ENCODE data around the gene NEBL.

Gene NEBL

DNA sequence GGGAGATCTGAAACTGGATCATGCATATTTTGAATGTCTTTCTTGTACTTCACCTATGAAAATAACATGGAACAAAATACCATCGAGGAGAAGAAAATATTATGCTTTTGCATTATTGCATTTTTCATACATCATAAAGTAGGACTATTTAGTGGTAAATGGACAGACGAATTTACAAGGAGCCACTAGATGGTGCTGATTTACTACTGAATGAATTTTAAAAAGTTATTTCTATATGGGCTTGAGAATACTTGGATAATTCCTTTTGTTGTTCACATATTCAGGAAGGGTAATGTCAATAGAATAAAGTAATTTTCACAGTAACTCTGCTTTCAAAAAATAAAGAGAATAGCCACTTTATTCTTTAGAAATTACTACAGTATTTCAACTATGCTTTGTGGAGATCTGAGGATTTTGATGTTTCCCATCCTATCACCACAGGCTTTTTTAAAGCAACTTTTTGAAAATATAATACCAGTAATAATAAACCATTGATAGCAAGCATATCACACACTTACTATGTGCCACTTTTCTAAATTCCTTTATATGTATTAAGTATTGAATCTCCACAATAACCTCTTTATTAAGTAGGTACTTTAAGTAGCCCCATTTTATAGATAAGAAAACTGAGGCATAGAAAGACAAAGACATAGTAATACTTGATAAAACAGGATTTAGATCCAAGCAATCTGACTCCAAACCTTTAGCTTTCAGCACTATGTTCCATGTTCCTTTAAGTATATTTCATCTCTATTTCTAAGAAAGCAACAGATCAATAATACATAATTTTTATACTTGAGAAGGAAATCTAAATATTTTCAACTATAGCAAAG, 38.6 kb downstream of the NEBL start:
- DNase-seq: no peak

DNA sequence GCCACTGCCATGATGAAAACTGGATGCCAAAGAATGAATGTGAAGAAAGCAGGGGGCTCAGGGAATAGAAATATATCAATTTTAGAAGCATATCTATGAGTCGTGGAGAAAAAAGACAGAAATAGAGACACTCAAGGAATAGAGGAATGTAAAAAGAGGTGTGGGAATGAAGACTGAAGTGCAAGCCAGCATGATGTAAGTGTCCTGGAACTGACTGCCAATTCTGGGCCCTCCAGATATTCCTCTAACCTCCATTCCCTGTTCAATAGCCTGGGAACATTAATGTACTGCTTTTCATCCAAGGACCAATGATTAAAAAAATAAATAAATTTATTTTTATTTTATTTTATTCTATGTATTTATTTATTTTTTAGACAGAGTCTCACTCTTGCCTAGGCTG, 40.6 kb downstream of the NEBL start:
- no peak for DNase-seq

- no peak for DNase-seq
These were observed 41.6 kb downstream of the NEBL start for GRCh38 chr10:20855398-20856038.

- no peak for DNase-seq
These were observed 43.8 kb downstream of the NEBL start for GRCh38 chr10:20853276-20853675.

GRCh38 chr10:20852303-20852702, 44.8 kb downstream of the NEBL start:
- no peak for DNase-seq

DNA sequence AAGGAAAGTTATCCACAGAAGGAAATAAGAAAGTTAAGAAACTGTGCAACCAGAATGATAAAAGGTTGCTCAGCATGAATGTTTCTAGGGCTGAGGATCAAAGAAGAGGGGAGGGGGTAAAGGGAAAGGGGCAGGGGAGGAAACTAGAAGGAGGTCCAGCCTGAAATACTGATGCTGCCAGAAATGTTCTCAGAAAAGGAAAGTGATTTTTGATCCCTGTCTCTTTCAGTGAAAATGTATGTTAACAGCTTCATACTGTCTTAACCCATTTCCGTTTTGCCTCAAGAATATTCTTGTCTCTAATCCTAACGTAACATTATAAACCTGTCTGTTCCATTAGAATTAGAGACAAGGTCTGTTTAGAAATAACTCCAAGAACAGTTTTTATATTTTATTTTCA, 49.6 kb downstream of the NEBL start:
- no peak for DNase-seq

DNA sequence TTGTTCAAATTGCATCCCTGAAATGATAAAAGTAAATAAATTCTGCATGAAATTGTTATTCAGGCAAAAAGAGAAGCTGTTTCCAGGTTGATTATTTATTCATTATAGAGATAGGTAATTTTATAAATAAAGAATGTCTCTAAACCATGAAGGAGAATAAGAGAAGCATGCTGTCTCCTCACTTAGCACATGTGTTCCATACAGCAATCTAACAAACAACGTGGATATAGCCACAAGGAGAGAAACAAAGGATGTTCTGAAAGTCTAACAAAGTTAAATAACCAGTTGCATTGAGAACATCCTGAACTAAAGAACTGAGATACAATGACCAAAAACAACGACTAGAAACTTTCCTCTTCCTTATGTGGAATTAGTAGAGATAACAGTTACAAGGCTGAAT, 50.8 kb downstream of the NEBL start:
- DNase-seq: no peak

DNA sequence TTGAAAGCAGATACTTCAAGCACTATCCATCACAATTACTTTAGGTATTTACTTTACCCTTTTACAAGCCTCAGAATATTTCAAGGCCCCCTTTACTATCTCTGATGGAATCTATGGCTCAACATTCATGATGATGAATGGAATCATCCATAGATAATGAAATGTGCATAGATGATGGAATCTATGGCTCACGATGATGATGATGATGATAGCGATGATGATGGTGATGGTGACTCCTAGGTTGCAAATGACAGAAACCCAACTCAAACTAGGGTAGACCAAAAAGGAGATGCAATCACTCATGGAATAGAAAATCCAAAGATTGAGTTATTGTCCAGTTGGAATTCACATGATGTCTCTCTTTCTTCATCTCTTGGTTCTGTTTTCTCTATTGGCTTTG, 55.7 kb downstream of the NEBL start:
- no peak for DNase-seq

DNA sequence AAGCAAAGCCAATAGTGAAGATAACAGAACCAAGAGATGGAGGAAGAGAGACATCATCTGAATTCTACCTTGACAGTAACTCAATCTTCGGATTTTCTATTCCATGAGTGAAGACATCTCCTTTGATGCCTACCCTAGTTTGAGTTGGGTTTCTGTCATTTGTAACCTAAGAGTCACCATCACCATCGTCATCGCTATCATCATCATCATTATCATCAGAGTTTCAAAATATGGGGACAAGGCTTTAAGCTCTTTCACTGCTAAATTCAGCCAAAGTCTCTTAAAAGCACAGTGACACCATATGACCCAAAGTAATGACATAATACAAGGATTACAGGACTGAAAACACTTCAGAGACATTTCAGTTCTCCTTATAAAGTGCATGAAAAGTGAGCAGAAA, 57.2 kb downstream of the NEBL start:
- no peak for DNase-seq

- no peak for DNase-seq
These were observed 58.0 kb downstream of the NEBL start for GRCh38 chr10:20839141-20839540.

DNA sequence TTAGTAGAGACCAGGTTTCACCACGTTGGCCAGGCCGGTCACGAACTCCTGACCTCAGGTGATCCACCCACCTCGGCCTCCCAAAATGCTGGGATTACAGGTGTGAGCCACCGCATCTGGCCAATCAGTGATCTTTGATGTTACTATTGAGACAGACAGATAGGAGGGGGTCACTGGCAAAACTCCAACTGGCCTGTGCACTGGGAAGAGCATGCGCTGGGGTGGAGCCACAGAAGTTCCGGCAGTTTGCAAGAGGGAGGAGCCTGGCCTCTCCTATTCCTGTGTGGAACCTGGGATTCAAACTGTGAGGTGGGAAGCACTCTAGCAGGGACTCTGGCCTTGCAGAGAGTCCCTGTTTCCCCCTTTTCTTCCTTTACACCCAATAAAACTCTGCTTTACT, 60.7 kb downstream of the NEBL start:
- no peak for DNase-seq

DNA sequence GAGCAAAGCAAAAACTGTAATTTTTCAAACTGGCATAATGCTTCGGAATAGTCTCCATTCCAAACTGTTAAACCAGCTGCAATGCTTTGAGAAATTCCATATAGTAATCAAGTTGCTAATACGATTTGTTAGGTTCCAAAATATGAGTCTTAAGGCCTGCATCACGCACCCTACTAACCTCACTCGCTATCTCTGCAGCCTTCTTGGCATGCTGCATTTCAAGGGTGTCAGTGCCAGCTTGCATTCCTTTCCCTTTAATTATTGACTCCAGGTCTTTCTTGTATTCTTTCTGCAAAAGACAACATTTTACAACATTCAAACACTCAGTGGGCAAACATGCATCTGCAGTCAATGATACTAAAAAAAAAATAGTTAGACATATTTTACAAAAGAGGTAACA, 61.8 kb downstream of the NEBL start:
- no peak for DNase-seq

DNA sequence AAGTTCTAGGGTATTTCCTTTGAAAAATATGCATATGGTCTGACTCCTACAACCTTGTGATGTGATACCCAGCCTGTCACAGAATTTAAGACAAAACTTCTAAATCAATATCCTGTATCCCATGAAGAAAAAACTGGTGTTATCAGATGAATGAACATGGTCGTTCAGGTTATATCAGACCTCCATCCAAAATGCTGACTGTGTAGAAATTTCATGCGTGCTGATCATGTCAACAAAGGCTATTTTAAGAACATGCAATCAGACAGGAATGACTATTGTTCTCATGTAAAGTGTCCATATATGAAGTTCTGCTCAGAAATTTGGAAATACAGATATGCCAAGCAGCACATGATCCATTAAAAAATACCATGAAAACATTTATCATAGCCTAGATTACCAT, 62.3 kb downstream of the NEBL start:
- no peak for DNase-seq

DNA sequence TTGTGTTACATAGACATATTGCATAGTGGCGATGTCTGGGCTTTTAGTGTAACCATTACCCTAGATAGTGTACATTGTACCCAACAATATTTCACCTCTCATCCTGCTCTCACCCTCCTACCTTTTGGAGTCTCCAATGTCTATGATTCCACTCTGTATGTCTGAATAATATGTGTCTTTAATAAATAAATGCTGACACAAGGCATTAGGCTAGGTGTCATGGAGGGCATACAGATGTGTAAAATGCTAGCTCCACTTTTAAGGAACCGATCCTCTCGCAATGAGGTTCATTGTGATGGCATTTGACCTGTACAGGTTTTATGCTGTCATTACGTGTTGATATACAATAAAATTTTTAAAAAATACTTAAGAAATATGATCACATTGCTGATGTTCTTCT, 74.3 kb downstream of the NEBL start:
- no peak for DNase-seq

DNA sequence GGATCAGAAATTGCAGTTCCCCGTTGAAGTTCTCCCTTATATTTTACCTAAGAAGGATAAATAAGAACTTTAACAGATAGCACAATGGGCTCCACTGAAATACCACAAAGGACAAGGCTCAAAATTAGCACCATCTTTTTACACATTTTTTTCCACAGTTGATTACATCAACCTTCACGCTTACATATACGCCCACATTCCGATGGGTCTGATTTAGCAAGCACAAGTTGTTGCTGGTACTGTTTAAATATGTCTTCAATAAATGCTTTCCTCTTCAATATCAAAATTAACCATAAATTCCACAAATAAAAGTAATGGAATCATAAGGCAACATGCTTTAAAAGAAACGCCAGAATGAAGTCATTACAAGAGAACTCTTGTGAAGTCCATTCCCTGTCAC, 79.5 kb downstream of the NEBL start:
- no peak for DNase-seq

- no peak for DNase-seq
These were observed 80.0 kb downstream of the NEBL start for GRCh38 chr10:20817116-20817515.

DNA sequence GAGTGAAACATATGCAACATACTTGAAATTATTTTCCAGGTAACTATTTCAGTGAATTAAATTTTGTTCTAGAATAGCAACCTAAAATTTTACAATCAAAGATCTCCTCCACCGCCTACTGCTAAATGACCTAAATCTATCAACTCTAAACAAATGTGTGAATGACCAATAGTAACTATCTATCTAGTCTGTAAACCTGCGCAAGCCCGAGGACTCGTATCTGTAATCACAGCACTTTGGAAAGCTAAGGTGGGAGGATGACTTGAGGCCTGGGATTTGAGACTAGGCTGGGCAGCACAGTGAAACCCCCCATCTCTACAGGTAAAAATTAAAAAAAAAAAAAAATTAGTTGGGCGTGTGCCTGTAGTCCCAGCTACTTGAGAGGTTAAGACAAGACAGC, 83.0 kb downstream of the NEBL start:
- no peak for DNase-seq

- no peak for DNase-seq
These were observed 86.0 kb downstream of the NEBL start for GRCh38 chr10:20811131-20811530.

GRCh38 chr10:20809631-20810030, 87.5 kb downstream of the NEBL start:
- no peak for DNase-seq

- DNase-seq: no peak
These were observed 90.6 kb downstream of the NEBL start for GRCh38 chr10:20806487-20806886.

GRCh38 chr10:20797290-20797689, 99.8 kb downstream of the NEBL start:
- DNase-seq: no peak

DNA sequence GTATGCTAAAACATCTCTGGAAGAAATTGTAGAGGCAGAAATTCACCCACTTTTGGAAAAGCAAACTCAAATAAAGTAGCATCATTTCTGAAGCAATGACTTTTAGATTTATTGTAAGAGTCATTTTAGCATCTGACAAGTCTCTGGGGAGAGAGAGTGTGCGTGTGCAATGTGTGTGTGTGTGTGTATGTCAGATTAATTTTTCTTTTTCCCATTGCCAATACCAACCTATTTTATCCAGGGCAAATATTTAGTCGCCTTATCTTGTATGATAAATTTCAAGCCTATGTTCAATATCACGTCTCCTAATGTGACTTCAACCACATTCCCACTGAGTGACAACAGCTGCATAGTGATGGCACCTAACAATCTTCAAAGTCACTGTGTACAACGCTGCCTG, 101.7 kb downstream of the NEBL start:
- no peak for DNase-seq

DNA sequence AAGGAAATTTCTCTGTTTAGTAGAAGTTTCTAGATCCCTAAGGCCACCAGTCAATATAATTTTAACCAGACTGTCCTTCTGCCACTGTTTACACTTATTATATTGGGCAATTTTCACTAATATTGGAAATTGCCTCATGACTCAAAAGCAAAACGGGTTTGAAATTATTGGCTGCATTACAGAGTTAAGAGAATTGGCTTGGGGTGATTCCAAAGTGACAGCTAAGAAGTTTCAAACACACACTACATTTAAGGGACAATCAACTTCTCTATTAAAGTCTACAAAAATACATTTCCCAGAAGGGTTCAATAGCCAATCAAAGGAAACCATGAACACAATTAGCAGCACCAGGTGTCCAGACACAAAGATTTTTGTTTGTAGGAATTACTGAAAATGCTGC, 111.9 kb downstream of the NEBL start:
- DNase-seq: no peak

DNA sequence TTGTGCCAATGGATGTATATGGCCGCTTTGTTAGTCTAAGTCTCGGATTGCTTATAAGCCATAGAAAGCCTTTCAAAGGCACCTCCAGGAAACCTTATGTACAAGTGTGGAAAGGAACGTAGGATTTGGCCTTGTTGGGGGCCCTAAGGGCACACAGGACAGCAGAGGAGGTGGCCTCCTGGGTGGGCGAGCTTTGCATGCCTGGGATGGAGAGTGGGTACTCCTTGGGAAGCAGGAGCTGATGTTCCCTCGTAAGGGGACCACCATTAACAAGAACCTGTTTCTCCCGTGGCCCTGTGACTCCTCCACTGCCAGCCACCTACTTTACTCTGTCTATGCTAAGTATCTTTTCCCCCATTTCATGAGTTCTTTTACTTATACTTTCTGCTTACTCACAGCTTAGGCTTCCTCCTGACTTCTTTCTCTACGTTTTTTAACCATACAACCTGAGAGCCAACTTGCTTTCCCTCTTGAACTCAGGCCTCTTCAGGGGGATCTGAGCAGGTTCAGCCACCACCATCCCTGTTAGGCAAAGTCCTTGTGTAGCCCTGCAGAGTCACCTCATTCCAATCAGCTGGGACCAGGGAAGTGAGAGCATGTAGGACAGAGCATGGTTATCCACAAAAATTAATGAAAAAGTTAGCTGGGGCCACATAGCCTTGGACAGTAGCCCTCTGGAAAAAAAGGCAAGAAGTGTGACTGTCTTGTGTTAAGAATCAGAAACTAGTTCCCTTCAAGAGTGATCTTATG, 118.9 kb downstream of the NEBL start:
- no peak for DNase-seq

All from GDM1 (cell line).